Measurements from ENCODE around the gene C5orf46.
"Not testable (repeated sequence)": the region's sequence is repeated elsewhere in the genome, so short reads cannot be mapped to it uniquely, and the experiment has no call there.

Gene C5orf46

GRCh38 chr5:147906326-147907095, at the start of gene C5orf46:
Gene C5orf46, minus strand, starts transcription at chr5:147906538. Its CDS starts 37 bp downstream, at chr5:147906501.
- Histone ChIP-seq H3K27ac (ENCODE audit: low read depth, low read length) (no peak within 1 kb of the TSS), H3K4me3 (ENCODE audit: low read length) (no peak within 1 kb of the TSS), H3K9ac (ENCODE audit: low read length) (no peak within 1 kb of the TSS), H3K36me3 (ENCODE audit: control insufficient read depth, insufficient read depth, low read length) (no peaks in the 10 kb centered on the region), H3K4me1 (ENCODE audit: control insufficient read depth, insufficient read depth, low read length) (no peaks in the 10 kb centered on the region), H3K27me3 (ENCODE audit: control insufficient read depth, insufficient read depth, low read length) (no peaks in the 10 kb centered on the region)

- Histone ChIP-seq H3K27me3 (ENCODE audit: control insufficient read depth, insufficient read depth, low read length) (no peaks in the 10 kb centered on the region), H3K9ac (ENCODE audit: low read length) (no peak overlapping the region)
Measured at GRCh38 chr5:147954971-147955370, 48.6 kb upstream of the C5orf46 start.

GRCh38 chr5:147949711-147950573, 43.6 kb upstream of the C5orf46 start:
- Histone ChIP-seq H3K27me3 (ENCODE audit: control insufficient read depth, insufficient read depth, low read length) (no peaks in the 10 kb centered on the region), H3K9ac (ENCODE audit: low read length) (no peak overlapping the region), H3K4me1 (ENCODE audit: control insufficient read depth, insufficient read depth, low read length) (no peaks in the 10 kb centered on the region)

More at GRCh38 chr5:147954971-147955370, 48.6 kb upstream of the C5orf46 start:
- no peak overlapping the region for H3K4me3 ChIP-seq (ENCODE audit: low read length)
- no peaks in the 10 kb centered on the region for H3K36me3 ChIP-seq (ENCODE audit: control insufficient read depth, insufficient read depth, low read length)
- no peaks in the 10 kb centered on the region for H3K4me1 ChIP-seq (ENCODE audit: control insufficient read depth, insufficient read depth, low read length)
- H3K27ac ChIP-seq (ENCODE audit: low read depth, low read length) = no peak overlapping the region

GRCh38 chr5:147946658-147947274, 40.4 kb upstream of the C5orf46 start:
- H3K4me3 ChIP-seq (ENCODE audit: low read length); H3K4me1 ChIP-seq (ENCODE audit: control insufficient read depth, insufficient read depth, low read length); H3K27me3 ChIP-seq (ENCODE audit: control insufficient read depth, insufficient read depth, low read length); H3K9ac ChIP-seq (ENCODE audit: low read length); H3K36me3 ChIP-seq (ENCODE audit: control insufficient read depth, insufficient read depth, low read length); H3K27ac ChIP-seq (ENCODE audit: low read depth, low read length): not testable (repeated sequence)

More at GRCh38 chr5:147949711-147950573, 43.6 kb upstream of the C5orf46 start:
- Histone ChIP-seq H3K36me3 (ENCODE audit: control insufficient read depth, insufficient read depth, low read length) (no peaks in the 10 kb centered on the region), H3K27ac (ENCODE audit: low read depth, low read length) (no peak overlapping the region), H3K4me3 (ENCODE audit: low read length) (no peak overlapping the region)

- no peaks in the 10 kb centered on the region for H3K4me1 ChIP-seq (ENCODE audit: control insufficient read depth, insufficient read depth, low read length)
- H3K36me3 ChIP-seq (ENCODE audit: control insufficient read depth, insufficient read depth, low read length) = no peaks in the 10 kb centered on the region
- H3K27ac ChIP-seq (ENCODE audit: low read depth, low read length) = no peak overlapping the region
- no peak overlapping the region for H3K4me3 ChIP-seq (ENCODE audit: low read length)
- H3K27me3 ChIP-seq (ENCODE audit: control insufficient read depth, insufficient read depth, low read length) = no peaks in the 10 kb centered on the region
- no peak overlapping the region for H3K9ac ChIP-seq (ENCODE audit: low read length)
Measured at GRCh38 chr5:147939431-147940114, 33.2 kb upstream of the C5orf46 start.

- no peak overlapping the region for H3K27ac ChIP-seq (ENCODE audit: low read depth, low read length)
- no peaks in the 10 kb centered on the region for H3K36me3 ChIP-seq (ENCODE audit: control insufficient read depth, insufficient read depth, low read length)
- H3K4me1 ChIP-seq (ENCODE audit: control insufficient read depth, insufficient read depth, low read length) = no peaks in the 10 kb centered on the region
- H3K9ac ChIP-seq (ENCODE audit: low read length) = no peak overlapping the region
- no peak overlapping the region for H3K4me3 ChIP-seq (ENCODE audit: low read length)
- H3K27me3 ChIP-seq (ENCODE audit: control insufficient read depth, insufficient read depth, low read length) = no peaks in the 10 kb centered on the region
Measured at GRCh38 chr5:147935032-147935431, 28.7 kb upstream of the C5orf46 start.

- Histone ChIP-seq H3K36me3 (ENCODE audit: control insufficient read depth, insufficient read depth, low read length) (no peaks in the 10 kb centered on the region), H3K4me1 (ENCODE audit: control insufficient read depth, insufficient read depth, low read length) (no peaks in the 10 kb centered on the region), H3K27ac (ENCODE audit: low read depth, low read length) (no peak overlapping the region)
Measured at GRCh38 chr5:147930769-147931168, 24.4 kb upstream of the C5orf46 start.

GRCh38 chr5:147927901-147928300, 21.6 kb upstream of the C5orf46 start:
- H3K4me3 ChIP-seq (ENCODE audit: low read length) = no peak overlapping the region
- H3K9ac ChIP-seq (ENCODE audit: low read length) = no peak overlapping the region
- H3K36me3 ChIP-seq (ENCODE audit: control insufficient read depth, insufficient read depth, low read length) = no peaks in the 10 kb centered on the region
- H3K27ac ChIP-seq (ENCODE audit: low read depth, low read length) = no peak overlapping the region
- no peaks in the 10 kb centered on the region for H3K27me3 ChIP-seq (ENCODE audit: control insufficient read depth, insufficient read depth, low read length)
- H3K4me1 ChIP-seq (ENCODE audit: control insufficient read depth, insufficient read depth, low read length) = no peaks in the 10 kb centered on the region

More at GRCh38 chr5:147930769-147931168, 24.4 kb upstream of the C5orf46 start:
- Histone ChIP-seq H3K27me3 (ENCODE audit: control insufficient read depth, insufficient read depth, low read length) (no peaks in the 10 kb centered on the region), H3K4me3 (ENCODE audit: low read length) (no peak overlapping the region), H3K9ac (ENCODE audit: low read length) (no peak overlapping the region)

GRCh38 chr5:147925020-147925419, 18.7 kb upstream of the C5orf46 start:
- no peaks in the 10 kb centered on the region for H3K36me3 ChIP-seq (ENCODE audit: control insufficient read depth, insufficient read depth, low read length)
- H3K9ac ChIP-seq (ENCODE audit: low read length) = no peak overlapping the region
- no peak overlapping the region for H3K4me3 ChIP-seq (ENCODE audit: low read length)
- no peaks in the 10 kb centered on the region for H3K4me1 ChIP-seq (ENCODE audit: control insufficient read depth, insufficient read depth, low read length)
- no peak overlapping the region for H3K27ac ChIP-seq (ENCODE audit: low read depth, low read length)
- H3K27me3 ChIP-seq (ENCODE audit: control insufficient read depth, insufficient read depth, low read length) = no peaks in the 10 kb centered on the region

- H3K4me1 ChIP-seq (ENCODE audit: control insufficient read depth, insufficient read depth, low read length) = no peaks in the 10 kb centered on the region
- H3K4me3 ChIP-seq (ENCODE audit: low read length) = no peak overlapping the region
- no peaks in the 10 kb centered on the region for H3K36me3 ChIP-seq (ENCODE audit: control insufficient read depth, insufficient read depth, low read length)
- no peak overlapping the region for H3K27ac ChIP-seq (ENCODE audit: low read depth, low read length)
- no peak overlapping the region for H3K9ac ChIP-seq (ENCODE audit: low read length)
- no peaks in the 10 kb centered on the region for H3K27me3 ChIP-seq (ENCODE audit: control insufficient read depth, insufficient read depth, low read length)
Measured at GRCh38 chr5:147921136-147921535, 14.8 kb upstream of the C5orf46 start.

- Histone ChIP-seq H3K9ac (ENCODE audit: low read length) (no peak overlapping the region), H3K4me1 (ENCODE audit: control insufficient read depth, insufficient read depth, low read length) (no peaks in the 10 kb centered on the region), H3K36me3 (ENCODE audit: control insufficient read depth, insufficient read depth, low read length) (no peaks in the 10 kb centered on the region), H3K4me3 (ENCODE audit: low read length) (no peak overlapping the region), H3K27ac (ENCODE audit: low read depth, low read length) (no peak overlapping the region), H3K27me3 (ENCODE audit: control insufficient read depth, insufficient read depth, low read length) (no peaks in the 10 kb centered on the region)
Measured at GRCh38 chr5:147920420-147921030, 14.2 kb upstream of the C5orf46 start.
